Measurements from ENCODE around the gene EPS15.

- TF ChIP-seq, protein P1, sequence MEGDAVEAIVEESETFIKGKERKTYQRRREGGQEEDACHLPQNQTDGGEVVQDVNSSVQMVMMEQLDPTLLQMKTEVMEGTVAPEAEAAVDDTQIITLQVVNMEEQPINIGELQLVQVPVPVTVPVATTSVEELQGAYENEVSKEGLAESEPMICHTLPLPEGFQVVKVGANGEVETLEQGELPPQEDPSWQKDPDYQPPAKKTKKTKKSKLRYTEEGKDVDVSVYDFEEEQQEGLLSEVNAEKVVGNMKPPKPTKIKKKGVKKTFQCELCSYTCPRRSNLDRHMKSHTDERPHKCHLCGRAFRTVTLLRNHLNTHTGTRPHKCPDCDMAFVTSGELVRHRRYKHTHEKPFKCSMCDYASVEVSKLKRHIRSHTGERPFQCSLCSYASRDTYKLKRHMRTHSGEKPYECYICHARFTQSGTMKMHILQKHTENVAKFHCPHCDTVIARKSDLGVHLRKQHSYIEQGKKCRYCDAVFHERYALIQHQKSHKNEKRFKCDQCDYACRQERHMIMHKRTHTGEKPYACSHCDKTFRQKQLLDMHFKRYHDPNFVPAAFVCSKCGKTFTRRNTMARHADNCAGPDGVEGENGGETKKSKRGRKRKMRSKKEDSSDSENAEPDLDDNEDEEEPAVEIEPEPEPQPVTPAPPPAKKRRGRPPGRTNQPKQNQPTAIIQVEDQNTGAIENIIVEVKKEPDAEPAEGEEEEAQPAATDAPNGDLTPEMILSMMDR (IDR thresholded peaks at IDR 0.05; ENCODE audit: insufficient read depth, low read length, poor library complexity, severe bottlenecking), result no peak
- TF ChIP-seq EZH2phosphoT487 (conservative IDR thresholded peaks at IDR 0.05; ENCODE audit: low read length), result no peak
Measured at GRCh38 chr1:51325878-51326755, 192.9 kb downstream of the EPS15 start.
